A549 (cell line): ENCODE results near the gene TMTC2.

Source experiments
- BHLHE40 ChIP-seq: IDR thresholded peaks from 2 replicates; pipeline ENCODE4 v1.6.1; 2012; ENCODE audit warnings: low read depth, low read length, inconsistent platforms
- CEBPB ChIP-seq, 2 experiments: fragments of >200 bp in 1 of 2; sonication (Bioruptor Twin) in 1 of 2; formaldehyde crosslinking in 1 of 2; IDR thresholded peaks; 2 replicates each; pipeline ENCODE4 v1.6.1; 2012 to 2016
- CTCF ChIP-seq: fragments of >200 bp; sonication (Bioruptor Twin); formaldehyde crosslinking; IDR thresholded peaks from 3 replicates; pipeline ENCODE4 v1.5.1; 2016
- JUN ChIP-seq, 2 experiments: fragments of >200 bp; sonication (Bioruptor Twin); formaldehyde crosslinking; IDR thresholded peaks; 2 replicates in 1 of 2; 3 replicates in 1 of 2; pipeline ENCODE4 v1.6.1; 2016 to 2017
- KDM1A ChIP-seq: fragments of 200-600 bp; sonication (generic); IDR thresholded peaks from 2 replicates; pipeline ENCODE4 v1.6.1; 2016; ENCODE audit warnings: low read depth, mild to moderate bottlenecking
- MAFK ChIP-seq: fragments of 450-650 bp; IDR thresholded peaks from 2 replicates; pipeline ENCODE4 v1.6.1; 2014; ENCODE audit not compliant: partially characterized antibody
- MAZ ChIP-seq: fragments of 150-350 bp; IDR thresholded peaks from 2 replicates; pipeline ENCODE4 v1.6.1; 2014; ENCODE audit warnings: antibody characterized with exemption, low read depth, low read length, borderline replicate concordance
- NFE2L2 ChIP-seq: fragments of 150-350 bp; conservative IDR thresholded peaks from 2 replicates; pipeline ENCODE4 v1.6.1; 2014; ENCODE audit warnings: low read length
- POLR2A ChIP-seq: IDR thresholded peaks from 2 replicates; pipeline ENCODE4 v1.6.1; 2012; ENCODE audit warnings: mild to moderate bottlenecking, low read length
- RAD21 ChIP-seq, 2 experiments: fragments of >200 bp in 1 of 2; sonication (Bioruptor Twin) in 1 of 2; formaldehyde crosslinking in 1 of 2; IDR thresholded peaks in 1 of 2; conservative IDR thresholded peaks in 1 of 2; 2 replicates in 1 of 2; 3 replicates in 1 of 2; pipeline ENCODE4 v1.6.1; 2012 to 2018; ENCODE audit warnings: inconsistent platforms in 1 of 2
- ZFP36 ChIP-seq: fragments of 450-650 bp; IDR thresholded peaks from 2 replicates; pipeline ENCODE4 v1.6.1; 2014; ENCODE audit warnings: borderline replicate concordance; ENCODE audit not compliant: partially characterized antibody
- ZSCAN20 ChIP-seq: fragments of 250-450 bp; sonication (Bioruptor Pico); IDR thresholded peaks from 2 replicates; pipeline ENCODE4 v1.8.0; 2022; ENCODE audit warnings: mild to moderate bottlenecking, moderate library complexity
- TF ChIP-seq, protein P1 (sequence below): IDR thresholded peaks from 2 replicates; pipeline ENCODE4 v1.6.1; 2012
- TF ChIP-seq, protein P2 (sequence below): fragments of 450-650 bp; IDR thresholded peaks from 2 replicates; pipeline ENCODE4 v1.6.1; 2014; ENCODE audit warnings: antibody characterized with exemption

- TF ChIP-seq CTCF (no peak), RAD21 (conservative IDR thresholded peaks at IDR 0.05 in 1 of 2, IDR thresholded peaks at IDR 0.05 in 1 of 2) (no peak), MAFK (no peak), ZFP36 (no peak), NFE2L2 (no peak), BHLHE40 (no peak), ZSCAN20 (no peak), MAZ (no peak), CEBPB (IDR thresholded peaks at IDR 0.05) (no peak), POLR2A (no peak), KDM1A (no peak), JUN (IDR thresholded peaks at IDR 0.05) (no peak)
- TF ChIP-seq, protein P1, sequence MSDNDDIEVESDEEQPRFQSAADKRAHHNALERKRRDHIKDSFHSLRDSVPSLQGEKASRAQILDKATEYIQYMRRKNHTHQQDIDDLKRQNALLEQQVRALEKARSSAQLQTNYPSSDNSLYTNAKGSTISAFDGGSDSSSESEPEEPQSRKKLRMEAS, result no peak
- TF ChIP-seq, protein P2, sequence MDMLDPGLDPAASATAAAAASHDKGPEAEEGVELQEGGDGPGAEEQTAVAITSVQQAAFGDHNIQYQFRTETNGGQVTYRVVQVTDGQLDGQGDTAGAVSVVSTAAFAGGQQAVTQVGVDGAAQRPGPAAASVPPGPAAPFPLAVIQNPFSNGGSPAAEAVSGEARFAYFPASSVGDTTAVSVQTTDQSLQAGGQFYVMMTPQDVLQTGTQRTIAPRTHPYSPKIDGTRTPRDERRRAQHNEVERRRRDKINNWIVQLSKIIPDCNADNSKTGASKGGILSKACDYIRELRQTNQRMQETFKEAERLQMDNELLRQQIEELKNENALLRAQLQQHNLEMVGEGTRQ, result no peak
Measured at GRCh38 chr12:82963956-82964355, 277.2 kb downstream of the TMTC2 start.
